ENCODE data around the gene CCDC78. TPM values are rescaled to one million over a fixed set of nuclear protein-coding genes. Genes with fewer than 3 reads are reported as not detected.
A peak's percentile ranks its signal among the peaks of the same experiment; 100 is the strongest.

CCDC78 gene
- total and polyA plus RNA-seq, 2 of the 13 experiments (the other 11 are each of a cell fraction or from before 2014, with no cell fraction given), result 0.53 to 1.5 TPM

GRCh38 chr16:760545-761343 lies 34.5 kb upstream of the CCDC78 start, which contains the start of gene MSLN (continued):
- TF ChIP-seq ZNF292 (CRISPR knock-in tag; IDR thresholded peaks at IDR 0.05; ENCODE audit: borderline replicate concordance, low read depth), result 0 out of 2 replicates have a peak, but pooled peaks have one; percentile 28
- no peak for TF ChIP-seq BCLAF1 (IDR thresholded peaks at IDR 0.05)
- TF ChIP-seq AGO2 (optimal IDR thresholded peaks at IDR 0.05; ENCODE audit: low read depth, low read length), result no peak
- TF ChIP-seq ZNF678 (CRISPR knock-in tag; IDR thresholded peaks at IDR 0.05), result no peak
- no peak for TF ChIP-seq ZNF883 (CRISPR knock-in tag; IDR thresholded peaks at IDR 0.05; ENCODE audit: not compliant biosample characterization)
- TF ChIP-seq ZSCAN22 (CRISPR knock-in tag; IDR thresholded peaks at IDR 0.05), result no peak
- no peak for TF ChIP-seq ZFP36 (IDR thresholded peaks at IDR 0.05; ENCODE audit: borderline replicate concordance, low read depth, low read length, partially characterized antibody)
- TF ChIP-seq, protein P1, sequence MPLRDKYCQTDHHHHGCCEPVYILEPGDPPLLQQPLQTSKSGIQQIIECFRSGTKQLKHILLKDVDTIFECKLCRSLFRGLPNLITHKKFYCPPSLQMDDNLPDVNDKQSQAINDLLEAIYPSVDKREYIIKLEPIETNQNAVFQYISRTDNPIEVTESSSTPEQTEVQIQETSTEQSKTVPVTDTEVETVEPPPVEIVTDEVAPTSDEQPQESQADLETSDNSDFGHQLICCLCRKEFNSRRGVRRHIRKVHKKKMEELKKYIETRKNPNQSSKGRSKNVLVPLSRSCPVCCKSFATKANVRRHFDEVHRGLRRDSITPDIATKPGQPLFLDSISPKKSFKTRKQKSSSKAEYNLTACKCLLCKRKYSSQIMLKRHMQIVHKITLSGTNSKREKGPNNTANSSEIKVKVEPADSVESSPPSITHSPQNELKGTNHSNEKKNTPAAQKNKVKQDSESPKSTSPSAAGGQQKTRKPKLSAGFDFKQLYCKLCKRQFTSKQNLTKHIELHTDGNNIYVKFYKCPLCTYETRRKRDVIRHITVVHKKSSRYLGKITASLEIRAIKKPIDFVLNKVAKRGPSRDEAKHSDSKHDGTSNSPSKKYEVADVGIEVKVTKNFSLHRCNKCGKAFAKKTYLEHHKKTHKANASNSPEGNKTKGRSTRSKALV (CRISPR knock-in tag; IDR thresholded peaks at IDR 0.05), result peak; percentile 40; the same call in 1 of the 2 replicates
- no peak for TF ChIP-seq ZNF83 (CRISPR knock-in tag; IDR thresholded peaks at IDR 0.05; ENCODE audit: borderline replicate concordance)
